CD8-positive, alpha-beta memory T cell (primary cell): ENCODE results near the gene RALA. TPM values are rescaled to one million over a fixed set of nuclear protein-coding genes. Genes with fewer than 3 reads are reported as not detected.
A peak's percentile ranks its signal among the peaks of the same experiment; 100 is the strongest.

Experiments used
- CTCF ChIA-PET: fragments of 350-600 bp; sonication (Branson Sonifier 250); formaldehyde crosslinking; loops from one replicate; lab custom pipeline; 2021; ENCODE audit warnings: antibody characterized with exemption; lab: Charles Lee
- POLR2A ChIA-PET: fragments of 350-600 bp; sonication (Branson Sonifier 250); formaldehyde crosslinking; loops from one replicate; lab custom pipeline; 2021; ENCODE audit warnings: antibody characterized with exemption; lab: Charles Lee
- DNase-seq, 5 donors: peaks; one replicate each; pipeline versions ENCODE4 v3.0.0 to v3.0.0-alpha.2; 2020 to 2022; ENCODE audit warnings: mixed read lengths in 1 of 5
- H3K27ac ChIP-seq: one replicate; pipeline ENCODE4 v1.7.0; 2013; ENCODE audit warnings: low read depth, mild to moderate bottlenecking, low read length, moderate library complexity
- H3K27me3 ChIP-seq: 2 replicates; pipeline ENCODE4 v1.7.0; 2013; ENCODE audit warnings: low read length, mild to moderate bottlenecking; ENCODE audit not compliant: insufficient read depth, poor library complexity, severe bottlenecking
- H3K36me3 ChIP-seq: 2 replicates; pipeline ENCODE4 v1.7.0; 2013; ENCODE audit warnings: mild to moderate bottlenecking, low read length, moderate library complexity; ENCODE audit not compliant: insufficient read depth
- H3K4me1 ChIP-seq: 2 replicates; pipeline ENCODE4 v1.7.0; 2013; ENCODE audit warnings: mild to moderate bottlenecking, low read length, moderate library complexity; ENCODE audit not compliant: insufficient read depth
- H3K4me3 ChIP-seq: 2 replicates; pipeline ENCODE4 v1.7.0; 2013; ENCODE audit warnings: mild to moderate bottlenecking, low read length
- H3K9me3 ChIP-seq: 2 replicates; pipeline ENCODE4 v1.7.0; 2013; ENCODE audit warnings: mild to moderate bottlenecking, low read length
- H3K27ac Mint-ChIP-seq, 8 donors: one replicate each; pipeline ENCODE4 v1.8.0; 2020 to 2021; ENCODE audit warnings: mixed read lengths in 8 of 8, mild to moderate bottlenecking in 6 of 8, inconsistent platforms in 3 of 8, moderate library complexity in 3 of 8
- H3K27me3 Mint-ChIP-seq, 2 donors: one replicate each; pipeline ENCODE4 v1.8.0; 2020 to 2021; ENCODE audit warnings: mixed read lengths in 2 of 2, mild to moderate bottlenecking in 1 of 2, moderate library complexity in 1 of 2
- H3K36me3 Mint-ChIP-seq, 3 donors: one replicate each; pipeline ENCODE4 v1.8.0; 2020 to 2021; ENCODE audit warnings: mixed read lengths in 3 of 3, inconsistent platforms in 1 of 3, mild to moderate bottlenecking in 1 of 3
- H3K4me1 Mint-ChIP-seq, 3 donors: one replicate each; pipeline ENCODE4 v1.8.0; 2020 to 2021; ENCODE audit warnings: mixed read lengths in 3 of 3, inconsistent platforms in 1 of 3, mild to moderate bottlenecking in 1 of 3
- H3K4me3 Mint-ChIP-seq, 7 donors: one replicate each; pipeline ENCODE4 v1.8.0; 2020 to 2021; ENCODE audit warnings: mixed read lengths in 7 of 7, mild to moderate bottlenecking in 6 of 7, moderate library complexity in 4 of 7, inconsistent platforms in 2 of 7
- H3K9me3 Mint-ChIP-seq, 5 donors: one replicate each; pipeline ENCODE4 v1.8.0; 2020 to 2022; ENCODE audit warnings: mixed read lengths in 5 of 5, mild to moderate bottlenecking in 3 of 5, moderate library complexity in 2 of 5, inconsistent platforms in 1 of 5
- polyA plus RNA-seq: library from polyadenylated mRNA; unstranded; fragments of 300-500 nt; fragmentation: Illumina TruSeq; gene quantifications from one replicate; pipeline ENCODE4 v1.2.3, GENCODE V29; 2021
- total RNA-seq, 2 experiments: library from RNA; stranded (reverse); gene quantifications; one replicate each; pipeline ENCODE4 v1.2.3, GENCODE V29; 2021

Gene RALA
- total and polyA plus RNA-seq, 3 experiments from 2014 or later: 32.9 to 38.6 (median 33.0) TPM

- peak overlapping the region; percentile 83 for H3K27ac ChIP-seq
- no peak for DNase-seq
- peak overlapping the region; percentile 75 for H3K4me3 ChIP-seq
- H3K36me3 ChIP-seq: no peaks in the 10 kb centered on the region
- Mint-ChIP-seq H3K9me3 (no peaks in the 10 kb centered on the region), H3K27me3 (no peaks in the 10 kb centered on the region), H3K4me1 (peaks cover 36 to 48% (median 48%) of the 10 kb centered on the region in 3 donors), H3K27ac (peak overlapping the region; percentile 83 to 98 (median 90)), H3K36me3 (peaks cover 0 to 17% (median 0%) of the 10 kb centered on the region in 3 donors), H3K4me3 (peak overlapping the region; percentile 87 to 96 (median 89))
- peaks cover 46% of the 10 kb centered on the region for H3K4me1 ChIP-seq
- CTCF ChIA-PET: interaction anchor here (1.3 to 4.0 kb wide), 6 partner anchors 30 to 118 kb away, joined by 3 to 30 read pairs (median 4); no protein-coding TSS in a partner anchor
- H3K9me3 ChIP-seq: no peaks in the 10 kb centered on the region
- POLR2A ChIA-PET: interaction anchor here (0.8 to 2.3 kb wide), 6 partner anchors 9 to 1280 kb away, joined by 3 to 14 read pairs (median 6); partner anchors contain the start of gene CDK13
- no peaks in the 10 kb centered on the region for H3K27me3 ChIP-seq
These were observed 763 bp upstream of the RALA start for GRCh38 chr7:39622609-39623008.

- POLR2A ChIA-PET: interaction anchor here (2.0 to 2.3 kb wide), 4 partner anchors 10 to 327 kb away, joined by 4 to 14 read pairs (median 9); partner anchors contain the start of gene CDK13
- Histone ChIP-seq H3K27me3 (no peaks in the 10 kb centered on the region), H3K36me3 (no peaks in the 10 kb centered on the region), H3K27ac (peak overlapping the region; percentile 83), H3K4me3 (peak overlapping the region; percentile 75), H3K9me3 (no peaks in the 10 kb centered on the region), H3K4me1 (peaks cover 53% of the 10 kb centered on the region)
- Mint-ChIP-seq H3K9me3 (no peaks in the 10 kb centered on the region), H3K27ac (peak overlapping the region; percentile 71 to 98 (median 93)), H3K36me3 (peaks cover 0 to 24% (median 0%) of the 10 kb centered on the region in 3 donors), H3K4me1 (peaks cover 43 to 57% (median 57%) of the 10 kb centered on the region in 3 donors), H3K27me3 (no peaks in the 10 kb centered on the region), H3K4me3 (peak overlapping the region; percentile 89 to 97 (median 94))
- DNase-seq: peak in 3 of 5 donors; percentile 13 to 46 (median 17)
- CTCF ChIA-PET: interaction anchor here (1.2 to 4.0 kb wide), 7 partner anchors 31 to 122 kb away, joined by 3 to 30 read pairs (median 4); no protein-coding TSS in a partner anchor
These were observed 515 bp downstream of the RALA start for GRCh38 chr7:39623732-39624441.

DNA sequence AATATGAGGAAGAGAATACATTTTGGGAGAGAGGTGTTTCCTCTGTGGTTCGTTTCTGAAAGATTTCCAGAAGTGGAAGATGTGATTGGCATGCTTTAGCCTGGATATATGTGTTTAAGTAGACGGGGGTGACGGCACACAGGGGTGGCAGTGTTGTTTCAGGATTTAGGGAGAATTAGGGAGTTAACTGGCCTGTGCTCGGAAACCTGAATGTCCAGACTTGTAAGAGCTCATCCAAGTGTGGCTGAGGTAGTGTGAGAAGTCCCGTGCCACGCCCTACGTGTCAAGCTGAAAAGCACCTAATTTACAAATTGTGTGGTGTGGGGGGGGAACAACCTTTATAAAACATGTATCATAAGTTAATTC, 1.1 kb downstream of the RALA start:
- H3K27ac Mint-ChIP-seq: peak overlapping the region in 7 of 8 donors; percentile 89 to 98 (median 93)
- H3K4me1 ChIP-seq: peaks cover 53% of the 10 kb centered on the region
- no peaks in the 10 kb centered on the region for H3K36me3 ChIP-seq
- H3K9me3 ChIP-seq: no peaks in the 10 kb centered on the region
- H3K9me3 Mint-ChIP-seq: no peaks in the 10 kb centered on the region
- no peak for DNase-seq
- peaks cover 45 to 62% (median 61%) of the 10 kb centered on the region in 3 donors for H3K4me1 Mint-ChIP-seq
- H3K27ac ChIP-seq: peak overlapping the region; percentile 83
- peaks cover 0 to 26% (median 0%) of the 10 kb centered on the region in 3 donors for H3K36me3 Mint-ChIP-seq
- ChIA-PET POLR2A (interaction anchor here (2.0 to 2.3 kb wide), 4 partner anchors 10 to 326 kb away, joined by 4 to 14 read pairs (median 9); partner anchors contain the start of gene CDK13), CTCF (interaction anchor here (1.2 to 2.0 kb wide), 3 partner anchors 44 to 122 kb away, joined by 3 to 8 read pairs (median 4); no protein-coding TSS in a partner anchor)
- H3K27me3 ChIP-seq: no peaks in the 10 kb centered on the region
- peak overlapping the region; percentile 89 to 97 (median 94) for H3K4me3 Mint-ChIP-seq
- H3K27me3 Mint-ChIP-seq: no peaks in the 10 kb centered on the region
- peak overlapping the region; percentile 75 for H3K4me3 ChIP-seq

- Mint-ChIP-seq H3K9me3 (no peaks in the 10 kb centered on the region), H3K27ac (peak overlapping the region in 6 of 8 donors; percentile 90 to 98 (median 94)), H3K36me3 (peaks cover 0 to 31% (median 2%) of the 10 kb centered on the region in 3 donors), H3K27me3 (no peaks in the 10 kb centered on the region), H3K4me1 (peaks cover 45 to 62% (median 62%) of the 10 kb centered on the region in 3 donors), H3K4me3 (peak overlapping the region; percentile 89 to 97 (median 94))
- H3K4me1 ChIP-seq: peaks cover 53% of the 10 kb centered on the region
- H3K36me3 ChIP-seq: no peaks in the 10 kb centered on the region
- ChIA-PET CTCF (interaction anchor here (1.2 to 2.0 kb wide), 2 partner anchors 45 to 121 kb away, joined by 4 to 8 read pairs; no protein-coding TSS in a partner anchor), POLR2A (interaction anchor here (2.3 kb wide), 1 partner anchor 325 kb away, joined by 8 read pairs; the partner anchor contains the start of gene CDK13)
- DNase-seq: no peak
- H3K27me3 ChIP-seq: no peaks in the 10 kb centered on the region
- no peak overlapping the region for H3K4me3 ChIP-seq
- H3K9me3 ChIP-seq: no peaks in the 10 kb centered on the region
- H3K27ac ChIP-seq: peak overlapping the region; percentile 19
These were observed 1.7 kb downstream of the RALA start for GRCh38 chr7:39624935-39625694.

DNA sequence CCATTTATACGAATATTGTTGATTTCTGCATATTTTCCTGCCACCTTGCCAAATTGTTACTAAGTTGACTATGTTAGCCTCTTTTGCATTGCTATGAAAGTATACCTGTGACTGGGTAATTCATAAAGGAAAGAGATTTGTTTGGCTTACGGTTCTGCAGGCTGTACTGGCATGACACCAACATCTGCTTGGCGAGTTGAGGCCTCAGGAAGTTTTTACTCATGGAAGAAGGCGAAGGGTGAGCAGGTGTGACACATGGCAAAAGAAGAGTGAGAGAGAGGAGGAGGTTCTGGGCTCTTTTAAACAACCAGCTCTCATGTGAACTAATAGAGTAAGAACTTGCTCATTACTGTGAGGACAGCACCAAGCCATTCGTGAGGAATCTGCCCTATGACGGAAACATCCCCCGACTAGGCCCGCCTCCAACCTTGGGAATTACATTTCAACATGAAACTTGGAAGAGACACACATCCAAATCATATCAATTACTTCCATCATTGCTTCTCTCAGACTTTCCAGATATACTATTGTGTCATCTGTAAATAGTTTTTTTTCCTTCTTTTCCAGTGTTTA, 8.4 kb downstream of the RALA start:
- H3K4me3 ChIP-seq: no peak overlapping the region
- DNase-seq: no peak
- H3K36me3 Mint-ChIP-seq: peaks cover 17 to 56% (median 22%) of the 10 kb centered on the region in 3 donors
- H3K27ac ChIP-seq: no peak overlapping the region
- no peaks in the 10 kb centered on the region for H3K36me3 ChIP-seq
- POLR2A ChIA-PET: no interaction called here
- no peaks in the 10 kb centered on the region for H3K9me3 ChIP-seq
- CTCF ChIA-PET: no interaction called here
- peak overlapping the region in 7 of 8 donors; percentile 10 to 82 (median 68) for H3K27ac Mint-ChIP-seq
- no peaks in the 10 kb centered on the region for H3K27me3 Mint-ChIP-seq
- peaks cover 60 to 84% (median 77%) of the 10 kb centered on the region in 3 donors for H3K4me1 Mint-ChIP-seq
- H3K9me3 Mint-ChIP-seq: no peaks in the 10 kb centered on the region
- H3K4me3 Mint-ChIP-seq: peak overlapping the region in 1 of 7 donors; percentile 10
- no peaks in the 10 kb centered on the region for H3K27me3 ChIP-seq
- peaks cover 51% of the 10 kb centered on the region for H3K4me1 ChIP-seq

DNA sequence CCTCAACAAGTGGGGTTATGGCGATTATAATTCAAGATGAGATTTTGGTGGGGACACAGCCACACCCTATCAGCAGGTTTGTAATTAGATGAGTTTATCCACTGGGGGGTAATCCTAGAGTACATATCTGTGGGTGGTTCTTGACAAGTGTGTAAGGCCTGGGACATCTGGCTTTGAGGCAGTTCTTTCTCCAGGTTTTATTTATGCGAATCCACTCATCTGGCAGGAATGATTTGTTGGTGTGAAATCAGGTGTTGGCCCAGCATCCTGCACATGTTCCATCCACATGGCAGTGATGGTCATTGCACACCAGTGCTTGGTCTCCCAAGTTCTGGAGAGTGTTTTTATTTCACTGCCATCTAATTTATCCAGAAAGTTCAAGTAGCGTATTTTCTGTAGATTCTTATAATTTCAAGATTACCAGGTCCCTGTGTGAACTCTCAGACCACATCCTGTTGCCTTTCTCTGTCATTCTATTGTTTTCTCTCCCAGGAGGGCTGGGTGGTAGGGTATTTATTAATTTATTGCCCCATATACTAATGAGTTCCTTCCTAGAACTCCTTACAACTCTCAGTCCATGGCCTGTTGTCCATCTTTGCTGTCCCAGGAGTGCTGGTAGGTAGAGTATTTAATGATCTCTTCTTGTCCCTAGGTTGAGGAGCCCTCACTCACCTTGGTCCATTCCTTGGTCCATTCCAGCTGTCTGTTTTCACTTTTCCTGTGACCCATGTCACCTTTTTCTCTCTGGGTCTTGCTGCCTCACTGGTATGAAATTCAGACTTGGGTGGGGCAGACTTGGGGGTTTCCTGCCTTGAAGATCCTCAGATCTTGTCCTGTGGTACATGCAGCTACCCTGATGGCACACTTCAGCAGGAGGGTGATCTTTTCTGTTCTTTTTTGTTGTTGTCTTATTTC, 10.4 kb downstream of the RALA start:
- Histone ChIP-seq H3K4me1 (peaks cover 53% of the 10 kb centered on the region), H3K27me3 (no peaks in the 10 kb centered on the region), H3K9me3 (no peaks in the 10 kb centered on the region), H3K4me3 (peak overlapping the region; percentile 2), H3K36me3 (no peaks in the 10 kb centered on the region), H3K27ac (peak overlapping the region; percentile 15)
- ChIA-PET CTCF (interaction anchor here (1.5 kb wide), 1 partner anchor 13 kb away, joined by 3 read pairs; no protein-coding TSS in a partner anchor), POLR2A (interaction anchor here (1.1 kb wide), 1 partner anchor 11 kb away, joined by 10 read pairs; the partner anchor contains the start of gene RALA)
- DNase-seq: peak in 3 of 5 donors; percentile 44 to 72 (median 59)
- no peaks in the 10 kb centered on the region for H3K9me3 Mint-ChIP-seq
- H3K27ac Mint-ChIP-seq: peak overlapping the region; percentile 90 to 97 (median 94)
- peaks cover 61 to 88% (median 81%) of the 10 kb centered on the region in 3 donors for H3K4me1 Mint-ChIP-seq
- no peaks in the 10 kb centered on the region for H3K27me3 Mint-ChIP-seq
- H3K36me3 Mint-ChIP-seq: peaks cover 17 to 55% (median 25%) of the 10 kb centered on the region in 3 donors
- peak overlapping the region; percentile 23 to 88 (median 69) for H3K4me3 Mint-ChIP-seq
